ENCODE results near the gene PAX7. TPM values are rescaled to one million over a fixed set of nuclear protein-coding genes. Genes with fewer than 3 reads are reported as not detected.
"Not testable (repeated sequence)": the region's sequence is repeated elsewhere in the genome, so short reads cannot be mapped to it uniquely, and the experiment has no call there.

The PAX7 gene
- total RNA-seq, 1 donor from 2014 or later: 1.4 TPM

DNA sequence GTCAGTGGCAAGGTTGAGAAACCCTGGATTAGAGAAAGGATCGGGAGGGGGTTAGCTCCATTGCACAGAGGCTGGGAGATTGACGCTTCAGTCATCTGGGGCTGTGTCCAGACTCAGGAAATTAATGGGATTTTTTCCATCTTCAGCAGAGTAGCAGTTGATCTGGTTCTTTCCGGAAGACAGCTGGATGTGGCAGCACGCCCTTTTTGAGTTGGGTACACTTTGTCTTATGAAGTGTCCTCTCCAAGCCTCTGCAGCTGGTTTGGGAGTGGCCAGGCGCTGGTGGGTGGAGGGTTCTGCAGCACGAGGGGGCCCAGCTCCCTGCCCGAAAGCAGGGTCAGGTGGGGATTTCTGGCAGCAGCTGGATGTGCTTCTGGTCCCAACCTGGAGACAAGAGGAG lies 133.7 kb downstream of the PAX7 start:
- DNase-seq: no peak

DNA sequence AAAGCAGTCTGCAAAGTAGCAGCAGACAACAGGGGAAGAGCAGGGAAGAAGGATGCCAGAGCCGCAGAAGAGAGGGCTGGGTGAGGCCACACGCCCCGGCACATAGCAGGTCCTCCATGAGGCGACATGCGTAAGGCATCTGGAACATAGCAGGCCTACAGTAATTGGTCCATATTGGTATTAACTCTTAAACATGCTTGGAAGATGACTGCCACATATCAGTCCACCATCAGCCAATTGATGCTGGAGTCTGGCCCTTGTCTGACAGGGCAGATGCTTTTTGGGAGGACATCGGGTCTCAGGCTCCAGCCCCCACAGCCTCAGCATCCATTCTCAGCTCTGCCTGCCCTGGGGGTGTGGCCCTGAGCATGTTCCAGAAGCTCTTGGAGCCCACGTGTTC lies 135.1 kb downstream of the PAX7 start:
- no peak for DNase-seq

DNA sequence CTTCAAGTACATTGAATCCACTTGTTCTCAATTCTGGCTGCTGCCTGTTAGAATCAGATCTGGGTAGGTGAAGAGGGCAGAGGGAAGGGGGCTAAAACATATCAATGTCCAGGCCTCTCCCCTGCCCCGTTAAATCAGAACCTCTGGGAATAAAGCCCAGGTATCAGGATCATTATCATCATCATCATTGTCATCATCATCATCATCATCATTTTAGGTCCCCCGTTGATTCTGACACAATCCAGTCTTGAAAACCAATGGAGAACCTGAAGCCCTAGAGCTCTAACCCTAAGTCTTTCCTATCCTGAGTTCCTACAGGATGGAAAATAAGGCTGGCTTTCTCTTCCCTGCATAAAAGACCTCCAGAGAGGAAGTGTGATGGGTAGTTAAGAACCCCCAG lies 135.7 kb downstream of the PAX7 start:
- DNase-seq: no peak

DNA sequence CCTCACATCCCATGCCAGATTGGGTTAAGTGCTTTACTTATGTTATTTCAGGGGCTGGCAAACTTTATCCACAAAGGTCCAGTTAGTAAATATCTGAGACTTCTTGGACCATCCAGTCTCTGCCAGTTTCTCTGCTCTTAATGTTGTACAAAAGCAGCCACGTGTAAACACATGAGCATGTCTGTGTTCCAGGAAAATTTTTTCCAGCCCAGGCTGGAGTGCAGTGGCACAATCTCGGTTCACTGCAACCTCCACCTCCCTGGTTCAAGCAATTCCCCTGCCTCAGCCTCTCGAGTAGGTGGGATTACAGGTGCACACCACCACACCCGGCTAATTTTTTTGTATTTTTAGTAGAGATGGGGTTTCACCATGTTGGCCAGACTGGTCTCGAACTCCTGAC lies 136.9 kb downstream of the PAX7 start:
- DNase-seq: not testable (repeated sequence)

DNA sequence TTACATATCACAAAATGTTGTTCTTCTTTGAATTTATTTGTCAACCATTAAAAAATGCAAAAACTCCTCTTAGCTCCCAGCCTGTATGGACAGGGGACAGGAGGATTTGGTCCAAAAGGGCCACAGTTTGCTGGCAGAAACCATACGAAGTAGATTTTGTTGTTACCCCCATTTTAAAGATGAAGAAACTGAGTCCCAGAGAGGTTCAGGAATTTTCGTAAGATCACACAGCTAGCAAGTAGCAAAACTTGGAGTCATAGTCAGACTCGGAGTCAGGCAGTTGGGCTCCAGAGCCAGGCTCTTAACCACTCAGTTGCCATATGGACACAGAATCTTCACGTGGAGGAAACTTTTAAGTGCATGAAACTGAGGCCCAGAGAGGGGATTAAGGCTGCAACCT lies 137.4 kb downstream of the PAX7 start:
- DNase-seq: no peak

DNA sequence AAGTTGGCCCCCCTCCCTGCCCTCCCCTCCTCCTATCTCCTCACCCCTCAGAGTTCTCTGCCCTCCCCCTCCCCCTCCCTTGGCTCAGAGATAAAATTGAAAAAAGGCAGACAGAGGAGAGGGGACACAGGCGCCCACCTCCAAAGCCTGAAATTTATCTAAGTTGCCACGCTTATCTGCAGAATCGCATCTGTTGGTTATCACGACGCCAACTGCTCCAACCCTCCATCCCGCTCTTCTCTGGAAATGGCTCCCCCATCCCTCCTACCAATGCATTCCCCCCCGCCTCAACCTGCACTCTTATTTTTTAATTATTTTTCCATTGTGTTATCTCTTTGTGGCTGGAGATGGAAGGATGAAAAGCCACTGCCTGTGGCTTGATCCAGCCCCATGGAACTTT lies 138.5 kb downstream of the PAX7 start:
- DNase-seq: no peak

DNA sequence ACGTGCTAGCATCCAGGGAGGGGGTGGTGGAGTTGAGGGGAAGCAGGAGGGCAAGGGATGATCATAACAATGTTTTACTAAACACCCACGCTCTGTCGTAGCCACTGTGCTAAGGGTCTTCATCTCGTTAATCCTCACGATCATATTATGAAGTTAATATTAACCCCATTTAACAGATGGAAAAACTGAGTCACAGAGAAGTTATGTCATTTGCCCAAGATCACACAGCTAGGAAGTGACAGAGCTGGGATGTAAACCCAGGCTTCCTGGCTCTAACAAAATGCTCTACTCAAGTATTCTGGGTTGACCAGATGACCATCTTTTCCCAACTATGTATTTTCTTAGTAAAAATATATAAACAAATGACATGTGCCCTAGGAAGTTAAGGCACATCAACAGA lies 140.2 kb downstream of the PAX7 start:
- DNase-seq: no peak

DNA sequence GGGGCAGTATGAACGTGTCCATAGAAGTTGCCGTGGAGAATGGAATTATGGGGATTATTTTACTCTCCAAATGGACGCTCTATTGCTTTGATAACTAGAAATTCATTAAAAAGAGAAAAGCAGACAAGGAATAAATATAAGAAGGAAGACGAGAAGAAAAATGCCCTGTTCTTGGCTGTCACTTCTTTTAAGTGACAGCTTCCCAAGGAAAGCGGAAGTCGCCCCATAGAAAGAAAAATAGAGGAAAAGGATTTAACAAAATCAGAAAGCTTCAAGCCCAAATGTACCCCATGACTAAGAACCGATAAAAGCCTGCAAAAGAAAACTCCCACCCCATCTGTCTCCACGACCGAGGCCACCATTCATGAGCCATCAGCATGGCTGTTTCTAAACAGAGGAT lies 143.1 kb downstream of the PAX7 start:
- no peak for DNase-seq

DNA sequence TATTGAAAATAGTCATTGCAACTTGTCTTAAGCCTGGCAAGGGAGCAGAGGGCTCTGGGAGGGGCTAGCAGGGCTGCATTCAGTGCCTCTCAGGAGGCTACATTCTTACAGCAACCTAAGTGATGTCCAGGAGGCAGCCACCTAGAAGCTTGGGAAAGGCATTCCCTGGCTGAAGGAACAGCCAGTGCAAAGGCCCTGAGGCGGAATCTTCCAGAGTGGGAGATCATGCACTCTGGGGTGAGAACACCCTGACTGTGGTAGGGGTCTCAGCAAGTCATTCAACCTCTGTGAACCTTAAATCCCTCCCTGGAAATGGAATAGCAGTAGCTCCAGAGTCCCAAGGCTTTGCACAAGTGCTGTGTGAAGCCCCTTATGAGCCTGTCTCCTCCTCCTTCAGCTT lies 144.7 kb downstream of the PAX7 start:
- no peak for DNase-seq

DNA sequence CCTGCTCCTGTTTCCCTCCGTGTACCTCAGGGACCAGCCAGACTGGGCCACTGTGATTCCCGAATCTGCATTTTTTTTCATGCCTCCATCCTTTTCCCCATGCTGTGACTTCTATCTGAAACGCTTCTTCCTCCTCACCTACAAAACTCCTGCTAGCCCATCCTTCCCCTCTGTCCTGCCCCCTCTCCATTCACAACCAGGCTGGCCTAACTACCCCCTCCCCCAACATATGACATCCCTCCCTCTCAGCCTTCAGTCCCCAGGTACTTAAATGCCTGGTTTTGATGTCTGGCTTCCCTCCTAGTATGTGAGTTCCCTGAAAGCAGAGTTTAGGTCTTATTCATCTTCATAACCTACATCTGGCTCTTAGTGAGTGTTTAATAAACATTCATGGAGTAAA lies 146.1 kb downstream of the PAX7 start:
- no peak for DNase-seq

DNA sequence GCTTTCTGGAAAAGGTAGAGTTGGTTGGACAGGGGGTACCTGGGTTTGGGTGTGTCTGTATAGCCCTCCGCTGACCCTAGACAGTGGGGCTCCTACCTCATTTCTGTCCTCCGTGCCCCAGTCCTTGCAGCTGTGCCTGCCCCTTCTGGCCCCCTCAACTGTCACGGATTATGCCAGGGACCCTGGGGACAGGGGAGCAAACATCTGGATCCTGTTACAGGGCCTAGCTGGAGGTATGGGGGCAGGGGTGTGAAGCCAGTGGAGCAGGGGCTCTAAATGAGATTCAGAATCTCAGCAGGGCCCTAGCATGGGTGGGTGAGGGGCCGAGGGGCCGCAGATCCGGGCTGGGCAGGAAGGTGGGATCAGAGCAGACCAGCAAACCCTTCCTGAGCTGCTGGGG lies 147.8 kb downstream of the PAX7 start:
- DNase-seq: no peak

DNA sequence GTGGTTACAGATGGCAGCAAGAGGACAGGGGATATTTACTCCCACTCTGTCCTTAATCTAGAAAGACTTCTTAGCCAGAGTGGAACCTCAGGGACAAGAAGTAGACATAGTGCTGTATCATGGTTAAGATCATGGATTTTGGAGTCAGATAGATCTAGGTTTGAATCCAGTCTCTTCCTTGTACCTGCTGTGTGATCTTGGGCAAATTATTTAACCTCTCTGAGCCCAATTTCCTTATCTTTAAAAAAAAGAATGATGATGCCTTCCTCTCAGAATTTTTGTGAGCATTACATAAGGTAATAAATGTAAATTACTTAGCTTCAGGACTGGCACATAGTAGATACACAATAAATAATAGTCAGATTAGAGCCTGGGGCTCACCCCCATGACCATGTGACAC lies 150.4 kb downstream of the PAX7 start:
- DNase-seq: no peak

DNA sequence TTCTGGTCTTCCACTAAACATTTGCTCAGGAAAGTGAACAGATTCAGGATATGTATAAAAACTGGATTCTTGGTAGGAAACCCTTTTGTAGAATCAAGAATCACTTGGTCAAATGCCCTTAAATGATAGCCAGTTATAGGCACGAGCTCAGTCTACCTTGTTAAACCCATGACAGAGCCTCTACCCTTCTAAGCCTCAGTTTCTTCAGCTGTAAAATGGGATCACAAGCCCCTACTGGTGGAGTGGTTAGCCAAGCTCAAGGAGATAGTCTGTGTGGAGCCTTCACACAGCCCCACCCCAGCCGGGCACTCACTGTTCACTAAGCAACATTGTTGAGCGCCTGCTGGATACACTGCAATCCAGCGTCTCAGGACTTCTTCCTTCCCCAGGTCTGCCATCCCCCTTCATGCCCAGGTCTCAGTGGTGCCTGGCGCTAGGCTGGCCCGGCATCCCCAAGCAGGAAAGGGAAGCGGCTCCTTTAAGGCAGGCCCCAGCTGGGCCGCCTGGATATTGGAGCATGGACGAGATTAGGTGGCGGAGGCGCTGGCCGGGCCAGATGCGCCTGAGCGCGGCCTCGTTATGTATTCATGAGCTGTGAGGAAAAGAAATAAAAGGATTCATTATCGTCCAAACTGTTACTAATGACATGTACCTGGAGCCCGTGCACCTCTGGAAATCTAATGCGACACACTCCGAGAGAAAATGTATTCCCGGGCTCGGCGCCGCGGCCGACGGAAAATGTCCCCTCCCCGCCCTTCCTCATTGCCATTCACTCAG lies 153.2 kb downstream of the PAX7 start:
- DNase-seq: no peak

DNA sequence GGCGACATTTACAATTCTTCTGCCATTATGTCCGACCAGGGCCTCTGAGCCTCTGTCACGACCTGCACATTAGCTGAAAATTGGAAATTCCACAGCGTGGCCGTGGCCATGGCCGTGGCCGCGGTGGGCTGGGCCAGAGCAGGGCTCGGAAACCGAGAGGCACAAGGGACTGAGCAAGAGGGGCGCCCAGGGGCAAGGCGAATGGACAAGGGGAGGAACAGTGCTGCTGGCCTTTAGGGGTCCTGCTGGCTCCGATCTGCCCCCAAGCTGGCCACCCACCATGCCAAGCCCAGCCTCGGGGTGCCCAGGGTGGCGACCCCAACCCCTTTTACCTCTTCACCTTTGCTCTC lies 153.8 kb downstream of the PAX7 start:
- no peak for DNase-seq

DNA sequence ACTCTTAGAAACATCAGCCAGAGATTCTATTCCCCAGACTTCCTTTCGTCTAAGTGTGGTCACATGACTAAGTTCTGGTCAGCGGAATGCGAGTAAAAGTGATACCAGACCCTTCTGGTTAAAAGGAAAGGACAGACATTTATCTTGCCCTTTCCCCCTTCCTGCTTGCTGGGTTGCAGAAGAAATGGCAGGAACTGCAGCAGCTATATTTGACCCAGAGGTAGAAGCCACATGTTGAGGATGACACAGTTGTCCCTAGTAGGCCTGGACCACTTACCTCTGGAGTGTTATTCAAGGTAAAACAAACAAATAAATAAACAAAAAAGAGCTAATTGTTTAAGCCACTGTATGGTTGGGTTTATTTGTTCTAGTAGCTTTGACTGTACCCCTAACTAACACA lies 155.5 kb downstream of the PAX7 start:
- DNase-seq: no peak

DNA sequence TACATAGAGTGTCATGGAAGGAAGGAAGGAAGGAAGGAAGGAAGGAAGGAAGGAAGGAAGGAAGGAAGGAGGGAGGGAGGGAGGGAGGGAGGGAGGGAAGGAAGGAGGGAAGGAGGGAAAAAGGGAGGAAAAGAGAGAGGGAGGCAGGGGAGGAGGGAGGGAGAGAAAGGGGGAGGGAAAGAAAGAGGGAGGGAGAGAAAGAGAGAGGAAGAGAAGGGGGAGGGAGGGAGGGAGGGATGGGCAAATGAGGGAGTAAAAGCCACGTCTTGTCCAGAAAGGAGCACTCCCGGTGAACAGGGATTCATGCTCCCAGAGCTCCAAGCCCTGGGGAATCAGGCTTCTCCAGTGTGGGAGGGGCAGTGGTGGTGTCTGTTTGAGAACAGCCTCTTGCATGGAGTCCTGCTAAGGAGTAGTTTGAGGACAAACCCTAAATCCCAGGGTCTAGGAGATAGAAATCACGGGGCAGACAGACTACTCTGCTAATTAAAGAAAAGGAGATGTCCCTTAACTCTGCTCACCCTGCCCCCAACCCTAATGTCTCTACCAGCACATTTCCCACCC lies 157.3 kb downstream of the PAX7 start:
- no peak for DNase-seq

DNA sequence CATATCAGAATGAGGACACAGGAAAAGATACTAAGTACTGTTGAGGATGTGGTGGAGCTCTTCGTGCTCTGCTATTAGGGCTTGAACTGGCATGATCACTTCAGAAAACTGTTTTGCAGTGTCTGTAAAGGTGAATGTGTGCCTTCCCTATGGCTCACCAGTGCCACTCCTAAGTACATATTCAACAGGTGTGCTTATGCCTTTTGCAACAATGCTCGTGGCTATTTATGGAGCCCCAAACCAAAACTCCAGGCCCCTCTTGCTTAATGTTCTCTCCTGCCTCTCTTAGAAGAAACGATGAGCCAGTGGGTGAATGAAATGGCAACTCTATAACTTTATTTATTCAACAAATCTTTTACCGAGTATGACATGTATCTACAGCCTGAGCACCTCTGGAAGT lies 158.6 kb downstream of the PAX7 start:
- no peak for DNase-seq

DNA sequence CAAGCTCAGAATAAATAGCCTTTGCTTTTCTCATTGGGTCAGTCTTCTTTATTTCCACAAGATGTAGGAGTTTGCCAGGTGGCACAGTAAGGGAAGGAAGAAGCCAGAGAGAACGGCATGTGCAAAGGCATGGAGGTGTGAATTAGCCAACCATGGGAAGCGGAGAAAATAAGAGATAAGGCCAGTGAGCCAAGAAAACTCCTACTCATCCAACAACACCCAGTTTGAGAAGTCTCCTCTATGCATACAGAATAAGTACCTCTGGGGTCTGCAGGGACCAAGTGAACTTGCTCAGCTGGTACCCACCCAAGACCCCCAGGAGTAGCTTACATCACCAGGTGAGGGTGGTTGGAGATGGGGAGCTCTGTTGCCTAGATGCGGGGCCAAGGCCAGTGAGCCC lies 162.1 kb downstream of the PAX7 start:
- DNase-seq: no peak

DNA sequence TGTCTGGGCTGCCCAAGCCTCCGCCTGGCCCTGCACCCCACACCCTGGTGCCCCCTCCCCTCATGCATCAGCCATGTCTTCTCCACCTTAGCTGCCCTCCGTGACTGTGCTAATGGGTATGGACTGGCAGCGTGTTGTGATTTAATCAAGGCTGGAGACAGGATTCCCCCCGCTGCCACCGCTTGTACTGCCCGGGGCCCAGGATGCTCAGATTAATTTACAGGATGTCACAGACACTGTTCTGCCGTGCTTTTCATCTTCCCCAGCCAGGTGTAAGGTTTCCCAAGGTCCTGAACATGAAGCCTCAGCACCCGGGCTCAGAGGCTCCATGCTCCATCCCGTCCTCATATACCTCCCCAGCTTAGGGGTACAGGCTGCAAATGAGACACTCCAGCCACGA lies 162.5 kb downstream of the PAX7 start:
- no peak for DNase-seq

DNA sequence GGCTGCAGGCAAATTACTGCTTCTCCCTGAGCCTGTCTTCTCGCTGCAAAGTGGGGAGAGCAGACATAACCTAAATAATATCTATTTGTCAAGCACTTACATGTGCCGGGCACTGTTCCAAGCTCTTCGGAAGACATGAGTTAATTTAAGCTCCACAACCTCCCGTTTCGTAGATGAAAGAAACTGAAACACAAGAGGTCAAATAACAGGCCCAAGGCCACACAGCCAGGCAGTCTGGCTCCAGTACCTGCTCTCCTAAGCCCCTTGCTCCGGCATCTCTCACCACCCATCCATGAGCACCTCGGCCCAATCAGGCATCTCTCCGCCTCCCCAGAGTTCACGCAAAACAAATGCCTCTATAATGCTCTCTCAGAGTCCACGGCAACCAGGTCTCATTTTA lies 163.4 kb downstream of the PAX7 start:
- no peak for DNase-seq

DNA sequence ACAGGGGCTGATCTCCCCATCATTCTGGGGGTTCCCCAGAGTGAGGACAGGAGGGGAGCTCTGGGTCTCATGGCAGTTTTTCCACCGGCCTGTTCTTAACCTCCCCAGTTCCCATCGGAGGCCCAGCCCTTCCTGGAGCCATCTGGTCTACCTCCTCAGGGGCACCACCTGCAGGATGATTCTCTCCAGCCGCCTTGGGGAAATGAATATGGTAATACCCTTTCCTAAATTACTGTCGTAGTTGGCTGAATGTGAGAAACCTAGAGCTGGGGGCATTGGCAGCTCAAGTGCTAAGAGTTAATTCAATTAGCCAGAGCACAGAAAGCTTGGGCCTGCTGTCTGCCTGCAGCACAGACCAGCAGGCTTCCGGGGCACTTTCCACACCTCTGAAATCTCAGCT lies 163.9 kb downstream of the PAX7 start:
- no peak for DNase-seq

DNA sequence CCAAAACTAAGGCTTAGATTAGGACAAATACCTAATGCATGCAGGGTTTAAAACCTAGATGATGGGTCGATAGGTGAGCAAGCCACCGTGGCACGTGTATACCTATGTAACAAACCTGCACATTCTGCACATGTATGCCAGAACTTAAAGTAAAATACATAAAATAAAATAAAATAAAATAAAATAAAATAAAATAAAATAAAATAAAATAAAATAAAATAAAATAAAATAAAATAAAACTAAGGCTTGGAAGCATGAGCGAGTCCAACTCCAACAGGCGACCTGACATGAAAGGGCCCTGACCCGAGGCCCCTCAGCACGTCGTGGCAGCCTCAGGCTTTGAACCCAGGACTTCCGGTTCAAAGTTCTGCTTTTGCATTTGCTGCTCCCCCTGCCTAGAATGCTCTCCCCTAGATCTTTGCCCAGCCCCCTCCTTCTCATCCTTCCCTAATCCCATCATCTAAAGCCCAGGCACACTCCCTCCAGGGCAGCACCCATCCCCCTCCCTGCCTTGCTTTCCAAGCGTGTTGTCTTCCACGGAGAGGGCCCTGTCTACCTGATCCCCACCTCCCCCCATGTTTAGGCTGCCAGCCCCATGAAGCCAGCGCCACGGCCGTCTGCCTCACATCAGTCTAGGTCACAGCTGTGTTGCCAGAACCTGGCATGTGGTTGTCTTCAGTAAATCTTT lies 164.5 kb downstream of the PAX7 start:
- no peak for DNase-seq

DNA sequence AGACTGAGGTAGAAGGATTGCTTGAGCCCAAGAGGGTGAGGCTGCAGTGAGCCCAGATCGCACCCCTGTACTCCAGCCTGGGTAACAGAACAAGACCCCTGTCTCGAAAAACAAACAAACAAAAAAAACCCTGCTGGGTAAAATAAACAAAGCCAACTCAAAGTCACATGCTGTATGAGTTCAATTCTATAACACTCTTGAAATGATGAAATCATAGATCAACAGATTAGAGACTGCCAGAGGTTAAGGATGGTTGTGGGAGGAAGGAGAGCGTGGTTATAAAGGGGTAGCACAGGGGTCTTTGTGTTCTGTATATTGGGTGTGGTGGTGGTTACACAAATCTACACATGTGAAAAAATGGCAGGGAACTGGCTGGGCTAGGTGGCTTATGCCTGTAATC lies 166.3 kb downstream of the PAX7 start:
- no peak for DNase-seq

Data from skin of body (tissue), 2 donors.